NCI-H345 (cell line): Measurements from ENCODE around the gene XPO6.
"Not testable (repeated sequence)": the region's sequence is repeated elsewhere in the genome, so short reads cannot be mapped to it uniquely, and the experiment has no call there.

ENCODE experiments used
- DNase-seq: peaks from one replicate; lab custom pipeline; 2025; lab: John Stamatoyannopoulos, UW

XPO6 gene, protein sequence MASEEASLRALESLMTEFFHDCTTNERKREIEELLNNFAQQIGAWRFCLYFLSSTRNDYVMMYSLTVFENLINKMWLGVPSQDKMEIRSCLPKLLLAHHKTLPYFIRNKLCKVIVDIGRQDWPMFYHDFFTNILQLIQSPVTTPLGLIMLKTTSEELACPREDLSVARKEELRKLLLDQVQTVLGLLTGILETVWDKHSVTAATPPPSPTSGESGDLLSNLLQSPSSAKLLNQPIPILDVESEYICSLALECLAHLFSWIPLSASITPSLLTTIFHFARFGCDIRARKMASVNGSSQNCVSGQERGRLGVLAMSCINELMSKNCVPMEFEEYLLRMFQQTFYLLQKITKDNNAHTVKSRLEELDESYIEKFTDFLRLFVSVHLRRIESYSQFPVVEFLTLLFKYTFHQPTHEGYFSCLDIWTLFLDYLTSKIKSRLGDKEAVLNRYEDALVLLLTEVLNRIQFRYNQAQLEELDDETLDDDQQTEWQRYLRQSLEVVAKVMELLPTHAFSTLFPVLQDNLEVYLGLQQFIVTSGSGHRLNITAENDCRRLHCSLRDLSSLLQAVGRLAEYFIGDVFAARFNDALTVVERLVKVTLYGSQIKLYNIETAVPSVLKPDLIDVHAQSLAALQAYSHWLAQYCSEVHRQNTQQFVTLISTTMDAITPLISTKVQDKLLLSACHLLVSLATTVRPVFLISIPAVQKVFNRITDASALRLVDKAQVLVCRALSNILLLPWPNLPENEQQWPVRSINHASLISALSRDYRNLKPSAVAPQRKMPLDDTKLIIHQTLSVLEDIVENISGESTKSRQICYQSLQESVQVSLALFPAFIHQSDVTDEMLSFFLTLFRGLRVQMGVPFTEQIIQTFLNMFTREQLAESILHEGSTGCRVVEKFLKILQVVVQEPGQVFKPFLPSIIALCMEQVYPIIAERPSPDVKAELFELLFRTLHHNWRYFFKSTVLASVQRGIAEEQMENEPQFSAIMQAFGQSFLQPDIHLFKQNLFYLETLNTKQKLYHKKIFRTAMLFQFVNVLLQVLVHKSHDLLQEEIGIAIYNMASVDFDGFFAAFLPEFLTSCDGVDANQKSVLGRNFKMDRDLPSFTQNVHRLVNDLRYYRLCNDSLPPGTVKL

DNA sequence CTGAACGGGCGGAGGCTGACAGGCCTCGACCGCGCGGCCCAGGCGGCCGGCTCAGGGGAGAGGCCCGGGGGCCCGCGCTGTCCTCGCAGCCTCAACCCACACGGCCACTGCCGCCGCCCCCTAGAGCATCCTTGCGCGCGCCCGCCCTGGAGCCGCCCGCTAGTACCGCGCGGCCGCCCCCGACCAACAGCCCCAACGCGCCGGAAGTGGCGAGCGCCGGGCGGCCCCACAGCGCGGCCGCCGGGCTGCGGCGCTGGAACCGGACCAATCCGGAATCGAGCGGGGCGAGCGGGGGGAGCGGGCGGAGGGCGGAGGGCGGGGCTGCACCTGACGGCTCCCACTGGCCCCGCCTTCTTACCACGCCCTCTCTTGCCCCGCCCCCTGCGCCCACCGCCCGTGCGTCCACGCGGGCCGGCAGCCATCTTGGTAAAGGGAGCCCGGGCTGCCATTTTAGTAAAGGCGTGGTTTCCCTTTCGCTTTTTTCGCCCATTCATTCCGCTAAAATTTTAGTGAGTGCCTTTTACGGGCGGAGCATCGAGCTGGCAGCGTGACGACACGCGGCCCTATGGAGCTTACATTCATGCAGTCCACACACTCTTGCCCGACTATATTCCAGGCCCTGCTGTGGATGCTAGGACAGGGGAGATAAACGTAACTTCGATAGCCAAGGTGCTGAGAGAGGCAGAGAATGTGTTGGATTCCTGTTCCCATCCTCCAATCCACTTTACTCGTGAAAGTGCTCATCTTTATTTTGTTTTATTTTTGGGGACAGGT, at the start of gene XPO6:
TSS of gene XPO6 (minus strand) at position 208 of the 774 bp plus-strand sequence. CDS start 597 bp downstream, outside the sequence.
- peak; percentile 95 for DNase-seq

GRCh38 chr16:28260193-28260592, 48.4 kb upstream of the XPO6 start:
- no peak for DNase-seq

DNA sequence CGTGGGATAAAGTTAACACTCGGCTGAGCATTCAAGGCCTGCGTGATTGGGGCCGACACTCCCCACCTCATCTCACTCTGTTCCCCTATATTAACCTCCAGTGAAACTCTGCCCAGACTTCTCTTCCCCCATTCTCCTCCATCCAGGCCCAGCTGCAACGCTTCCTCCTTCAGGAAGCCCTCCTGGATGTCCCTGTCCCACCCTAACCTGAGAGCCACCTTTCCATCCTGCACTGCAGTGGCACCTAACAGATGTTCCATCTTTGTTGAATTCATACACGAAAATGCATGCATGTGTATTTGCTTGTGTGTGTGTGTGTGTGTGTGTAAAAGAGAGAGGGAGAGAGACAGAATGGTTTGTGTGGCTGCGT, 48.0 kb upstream of the XPO6 start:
- no peak for DNase-seq

DNA sequence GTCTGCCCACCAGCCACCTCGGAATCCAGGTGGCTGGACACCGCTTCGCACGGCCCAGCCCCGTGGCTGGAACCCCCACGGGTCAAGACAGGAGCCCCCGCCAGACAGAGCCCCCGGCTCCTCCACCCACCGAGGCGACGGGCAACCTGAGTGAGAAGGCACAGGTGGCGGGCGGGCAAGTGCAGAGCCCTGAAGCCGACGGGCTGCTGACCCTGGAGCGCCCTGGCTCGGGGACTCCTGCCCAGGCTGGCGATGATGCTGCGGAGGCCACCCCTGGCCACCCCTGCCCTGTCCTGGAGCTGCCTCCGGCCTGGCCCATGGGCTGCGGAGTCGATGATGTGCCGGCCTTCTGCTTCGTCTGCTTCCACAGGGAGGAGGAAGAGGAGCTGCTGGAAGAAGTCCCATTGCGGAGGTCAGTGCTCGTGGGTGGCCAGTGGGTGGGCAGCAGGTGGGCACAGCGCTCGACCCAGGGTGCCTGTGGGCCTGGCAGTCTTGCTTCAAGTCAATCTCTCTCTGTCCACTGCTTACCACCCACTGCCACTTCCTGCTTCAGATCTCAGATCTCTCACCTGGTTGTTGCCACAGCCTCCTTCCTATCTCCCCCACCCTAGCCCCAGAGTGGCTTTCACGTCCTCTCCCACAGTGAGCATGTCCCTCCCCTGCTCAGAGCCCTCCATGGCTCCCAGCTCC, 47.5 kb upstream of the XPO6 start:
- no peak for DNase-seq

- no peak for DNase-seq
Observed at GRCh38 chr16:28258567-28258966, 46.8 kb upstream of the XPO6 start.

DNA sequence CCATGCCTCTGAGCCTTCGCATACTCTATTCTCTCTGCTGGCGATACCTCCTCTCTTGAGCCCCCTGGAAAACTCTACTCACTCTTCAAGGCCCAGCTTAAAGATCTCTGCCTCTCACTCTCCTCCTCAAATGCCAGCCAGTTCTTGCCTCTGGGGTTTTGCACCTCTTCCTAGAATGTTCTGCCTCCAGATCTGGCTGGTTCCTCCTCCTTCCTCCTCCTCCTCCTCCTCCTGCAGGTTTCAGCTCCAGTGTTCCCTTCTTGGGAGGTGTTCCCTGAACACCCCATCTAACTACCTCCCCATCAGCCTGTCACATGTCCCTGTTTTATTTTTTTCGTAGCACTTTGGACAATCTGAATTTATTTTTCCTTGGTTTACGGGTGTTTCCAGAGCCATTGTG, 45.5 kb upstream of the XPO6 start:
- DNase-seq, result no peak

- no peak for DNase-seq
Observed at GRCh38 chr16:28255838-28256237, 44.1 kb upstream of the XPO6 start.

DNA sequence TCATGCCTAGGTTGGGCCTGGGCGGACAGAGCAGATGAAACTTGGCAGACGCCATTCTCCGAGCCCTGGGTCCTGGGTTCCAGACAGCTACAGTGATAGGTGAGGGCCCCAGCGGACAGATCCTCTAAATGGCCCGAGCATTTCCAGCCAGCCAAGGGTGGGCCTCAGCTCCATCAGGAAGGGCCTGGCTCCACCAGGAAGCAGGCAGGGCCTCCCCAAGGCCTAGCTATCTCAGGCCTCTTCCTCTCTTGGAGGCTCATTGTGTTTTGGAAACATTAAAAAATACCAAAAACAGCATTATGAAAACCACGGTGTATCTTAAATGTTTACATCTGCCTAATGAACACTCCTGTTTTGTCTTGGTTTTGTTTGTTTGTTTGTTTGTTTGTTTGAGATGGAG, 42.4 kb upstream of the XPO6 start:
- no peak for DNase-seq

DNA sequence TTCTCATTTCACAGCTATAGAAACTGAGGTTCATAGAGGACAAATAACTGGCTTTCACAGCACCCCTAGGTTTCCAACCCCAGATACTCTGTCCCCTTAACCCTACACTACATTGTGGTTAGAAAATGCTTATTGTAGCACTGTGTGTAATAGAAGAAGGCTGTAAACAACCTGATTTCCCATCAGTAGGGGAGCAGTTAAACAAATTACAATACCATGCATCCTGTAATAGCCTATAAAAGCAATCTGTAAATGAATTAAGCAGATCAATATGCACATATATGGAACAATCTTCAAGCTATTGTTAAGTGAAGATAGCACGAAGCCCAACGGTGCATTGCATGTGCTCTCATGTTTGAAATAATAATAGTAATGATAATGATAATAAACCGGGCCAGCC, 39.2 kb upstream of the XPO6 start:
- no peak for DNase-seq

DNA sequence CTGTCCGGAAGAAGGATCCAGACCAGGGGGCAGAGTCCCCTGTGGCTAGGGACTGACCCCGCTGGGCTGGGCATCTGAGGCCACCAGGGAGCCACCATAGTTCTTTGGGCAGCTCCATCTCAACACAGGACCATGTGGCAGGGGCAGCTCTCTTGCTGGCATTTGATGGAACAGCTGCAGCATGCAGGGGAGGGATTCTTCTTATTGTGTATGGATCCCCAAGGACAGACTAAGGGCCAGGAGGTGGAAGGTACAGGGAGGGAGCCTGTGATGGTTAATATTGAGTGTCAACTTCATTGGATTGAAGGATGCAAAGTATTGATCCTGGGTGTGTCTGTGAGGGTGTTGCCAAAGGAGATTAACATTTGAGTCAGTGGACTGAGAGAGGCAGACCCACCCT, 37.7 kb upstream of the XPO6 start:
- DNase-seq, result not testable (repeated sequence)

- DNase-seq, result no peak
Observed at GRCh38 chr16:28241924-28242323, 30.2 kb upstream of the XPO6 start.

DNA sequence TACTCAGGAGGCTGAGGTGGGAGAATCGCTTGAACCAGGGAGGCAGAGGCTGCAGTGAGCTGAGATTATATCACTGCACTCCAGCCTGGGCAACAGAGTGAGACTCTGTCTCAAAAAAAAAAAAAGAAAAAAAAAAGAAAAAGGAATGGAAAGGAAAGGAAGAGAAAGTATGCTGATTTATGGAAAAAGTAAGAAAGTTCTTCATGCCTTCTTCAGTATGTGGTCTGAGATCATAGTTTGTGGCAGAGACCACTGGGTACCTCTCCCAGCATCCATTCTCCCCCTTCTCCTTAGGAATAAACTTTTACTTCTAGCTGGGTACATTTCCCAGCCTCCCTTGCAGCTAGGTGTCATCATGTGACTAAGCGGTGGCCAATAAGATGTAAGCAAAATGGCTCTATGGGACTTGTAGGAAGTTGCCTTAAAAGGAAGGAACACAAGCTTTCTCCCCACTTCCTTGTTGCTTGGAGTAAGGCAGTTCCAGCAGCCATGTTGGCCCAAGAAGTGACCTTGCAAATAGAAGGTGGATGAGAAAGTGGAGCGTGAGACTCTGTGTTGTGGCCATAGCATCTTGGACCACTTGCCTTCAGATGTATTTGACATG, 26.1 kb upstream of the XPO6 start:
- DNase-seq, result no peak

- DNase-seq, result no peak
Observed at GRCh38 chr16:28231763-28232162, 20.0 kb upstream of the XPO6 start.

DNA sequence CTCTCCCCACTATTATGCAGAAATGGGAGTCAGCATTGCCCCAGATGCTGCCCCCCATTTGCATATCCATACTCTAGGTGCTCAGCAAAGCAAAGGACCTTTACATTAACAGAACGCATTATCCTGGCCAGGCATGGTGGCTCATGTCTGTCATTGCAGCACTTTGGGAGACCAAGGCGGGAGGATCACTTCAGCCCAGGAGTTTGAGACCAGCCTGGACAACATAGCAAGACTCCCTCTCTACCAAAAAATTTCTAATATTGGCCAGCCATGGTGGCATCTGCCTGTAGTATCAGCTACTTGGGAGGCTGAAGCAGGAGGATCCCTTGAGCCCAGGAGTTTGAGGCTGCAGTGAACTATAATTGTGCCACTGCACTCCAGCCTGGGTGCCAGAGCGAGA, 12.1 kb upstream of the XPO6 start:
- DNase-seq, result not testable (repeated sequence)

DNA sequence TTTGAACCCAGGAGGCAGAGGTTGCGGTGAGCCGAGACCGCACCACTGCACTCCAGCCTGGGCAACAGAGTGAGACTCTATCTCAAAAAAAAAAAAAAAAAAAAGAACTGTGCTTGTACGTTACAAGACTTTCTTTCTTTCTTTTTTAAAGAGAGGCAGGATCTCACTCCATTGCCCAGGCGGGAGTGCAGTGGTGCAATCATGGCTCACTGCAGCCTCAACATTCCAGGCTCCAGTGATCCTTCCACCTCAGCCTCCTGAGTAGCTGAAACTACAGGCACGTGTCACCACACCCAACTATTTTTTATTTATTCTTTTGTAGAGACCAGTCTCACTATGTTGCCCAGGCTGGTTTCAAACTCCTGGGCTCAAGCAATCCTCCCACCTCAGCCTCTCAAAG, 8.0 kb upstream of the XPO6 start:
- DNase-seq, result not testable (repeated sequence)

DNA sequence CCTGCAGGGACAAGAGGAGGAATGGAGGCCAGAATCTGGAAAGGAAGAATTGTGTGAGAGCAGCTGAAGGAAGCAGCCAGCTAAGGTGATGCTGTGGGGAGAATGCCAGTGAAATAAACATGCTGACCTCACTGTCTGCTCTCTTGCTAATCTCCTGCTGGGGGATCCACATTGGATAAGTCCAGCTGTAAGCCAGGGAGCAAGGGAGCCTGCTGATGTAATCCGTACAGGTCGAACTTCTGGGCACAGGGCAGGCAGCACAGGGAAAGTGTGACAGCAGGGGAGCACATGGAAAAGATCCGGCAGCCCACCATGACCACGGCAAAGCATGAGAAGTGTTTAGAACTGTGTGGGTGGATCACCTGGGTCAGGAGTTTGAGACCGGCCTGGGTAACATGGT, 7.5 kb upstream of the XPO6 start:
- DNase-seq, result no peak

- DNase-seq, result no peak
Observed at GRCh38 chr16:28218109-28218508, 6.3 kb upstream of the XPO6 start.

- DNase-seq, result no peak
Observed at GRCh38 chr16:28217326-28217725, 5.6 kb upstream of the XPO6 start.

DNA sequence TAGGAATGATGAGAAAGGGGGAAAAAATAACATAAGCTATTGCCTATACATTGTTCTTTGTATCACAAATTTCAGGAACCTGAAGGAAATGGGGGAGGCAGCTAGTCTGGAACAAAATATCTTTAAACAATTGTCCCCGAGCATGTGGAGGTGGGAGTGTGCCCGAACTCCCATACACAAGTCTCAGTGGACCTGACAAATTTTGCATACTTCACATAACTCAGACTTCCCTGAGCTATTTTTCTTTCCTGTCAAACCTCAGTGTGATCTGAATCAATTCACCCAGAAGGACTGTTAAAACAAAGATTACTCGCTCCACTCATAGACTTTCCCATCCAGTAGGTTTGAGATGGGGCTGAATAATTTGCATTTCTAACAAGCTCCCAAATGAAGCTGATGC, 1.6 kb upstream of the XPO6 start:
- no peak for DNase-seq

- DNase-seq, result no peak
Observed at GRCh38 chr16:28212532-28212873, 738 bp upstream of the XPO6 start.

DNA sequence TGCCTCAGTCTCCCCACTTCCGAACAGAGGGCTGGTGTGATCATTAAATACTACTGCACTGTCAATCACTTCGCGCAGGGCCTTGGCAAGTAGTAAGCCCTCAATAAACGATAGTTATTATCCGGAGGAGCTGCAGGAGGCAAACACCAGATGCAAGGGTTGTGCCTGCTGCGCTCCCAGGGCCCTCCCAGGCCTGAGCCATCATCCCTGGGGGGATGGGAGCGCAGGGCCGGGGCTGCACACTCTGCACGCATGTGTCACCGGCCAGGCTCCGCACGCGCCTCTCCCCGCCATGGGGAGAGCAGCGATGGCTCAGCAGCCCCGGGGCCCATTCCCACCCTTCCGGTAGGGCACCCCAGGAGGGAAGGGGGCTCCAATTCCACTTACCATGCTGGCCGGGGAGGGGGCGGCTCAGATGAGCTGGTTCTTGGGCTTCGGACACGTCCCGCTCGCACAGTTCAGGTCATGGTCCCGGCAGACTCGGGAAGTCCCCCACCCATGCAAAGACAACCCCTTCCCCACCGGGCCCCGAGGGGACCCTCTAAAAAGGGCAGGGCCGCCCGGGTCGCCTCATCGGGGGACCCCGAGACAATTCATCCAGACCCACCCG, 681 bp downstream of the XPO6 start:
- DNase-seq, result peak; percentile 46
